Common myeloid progenitor, CD34-positive (primary cell): Measurements from ENCODE around the gene PARP2.

ENCODE experiments used
- CTCF ChIA-PET: fragments of 350-600 bp; sonication (Branson Sonifier 250); formaldehyde crosslinking; loops from one replicate; lab custom pipeline; 2021; ENCODE audit warnings: antibody characterized with exemption; lab: Charles Lee
- POLR2A ChIA-PET: fragments of 350-600 bp; sonication (Branson Sonifier 250); formaldehyde crosslinking; loops from one replicate; lab custom pipeline; 2021; ENCODE audit warnings: antibody characterized with exemption; lab: Charles Lee
- DNase-seq, 3 donors: peaks; one replicate each; pipeline versions ENCODE4 v3.0.0 to v3.0.0-alpha.2; 2013
- H3K27ac ChIP-seq, 2 experiments: 1 replicate in 1 of 2; 2 replicates in 1 of 2; pipeline ENCODE4 v1.7.0; 2013; ENCODE audit warnings: inconsistent platforms in 2 of 2, low read length in 2 of 2, mild to moderate bottlenecking in 2 of 2, low read depth in 1 of 2, moderate library complexity in 1 of 2; ENCODE audit not compliant: severe bottlenecking in 2 of 2, insufficient read depth in 1 of 2, poor library complexity in 1 of 2
- H3K27me3 ChIP-seq, 5 experiments: replicated peaks in 2 of 5; 1 replicate in 3 of 5; 2 replicates in 2 of 5; pipeline versions ENCODE4 v1.6.1 to v1.7.0; 2013; ENCODE audit warnings: low read length in 4 of 5, mild to moderate bottlenecking in 2 of 5, moderate library complexity in 2 of 5, inconsistent platforms in 1 of 5; ENCODE audit not compliant: insufficient read depth in 5 of 5, control insufficient read depth in 4 of 5
- H3K36me3 ChIP-seq, 4 experiments: 1 replicate in 2 of 4; 2 replicates in 2 of 4; pipeline versions ENCODE4 v1.6.1 to v1.7.0; 2013; ENCODE audit warnings: low read length in 3 of 4, control low read depth in 1 of 4, mild to moderate bottlenecking in 1 of 4; ENCODE audit not compliant: control insufficient read depth in 4 of 4, insufficient read depth in 4 of 4
- H3K4me1 ChIP-seq, 4 experiments: 1 replicate in 3 of 4; 2 replicates in 1 of 4; pipeline versions ENCODE4 v1.6.1 to v1.7.1; 2013; ENCODE audit warnings: low read length in 3 of 4, mild to moderate bottlenecking in 3 of 4, control low read depth in 1 of 4, inconsistent platforms in 1 of 4, moderate library complexity in 1 of 4; ENCODE audit not compliant: control insufficient read depth in 4 of 4, insufficient read depth in 4 of 4; ENCODE audit errors: control extremely low read depth in 1 of 4
- H3K4me3 ChIP-seq, 7 experiments: 1 replicate in 4 of 7; 2 replicates in 3 of 7; pipeline versions ENCODE4 v1.5.1 to v1.7.0; 2013; ENCODE audit warnings: mild to moderate bottlenecking in 7 of 7, low read length in 6 of 7, moderate library complexity in 6 of 7, inconsistent platforms in 2 of 7, low read depth in 2 of 7, control low read depth in 1 of 7; ENCODE audit not compliant: insufficient read depth in 4 of 7, control insufficient read depth in 1 of 7; ENCODE audit errors: extremely low read depth in 1 of 7
- H3K9me3 ChIP-seq, 5 experiments: 1 replicate in 4 of 5; 2 replicates in 1 of 5; pipeline versions ENCODE4 v1.6.1 to v1.7.1; 2013; ENCODE audit warnings: low read length in 4 of 5, mild to moderate bottlenecking in 2 of 5, inconsistent platforms in 1 of 5, low read depth in 1 of 5, moderate library complexity in 1 of 5; ENCODE audit not compliant: control insufficient read depth in 4 of 5, insufficient read depth in 2 of 5; ENCODE audit errors: control extremely low read depth in 1 of 5
- WGBS: methylation state at CpG from one replicate; pipeline ENCODE4 v1.1.5; 2013; ENCODE audit not compliant: insufficient coverage; 5-methylcytosine and 5-hydroxymethylcytosine counted together

PARP2 gene

GRCh38 chr14:20341646-20342045, 1.8 kb upstream of the PARP2 start:
- no peak for DNase-seq
- ChIA-PET POLR2A (interaction anchor here (0.6 to 3.0 kb wide), 4 partner anchors 9 to 241 kb away, joined by 3 to 15 read pairs (median 6); partner anchors contain the start of genes CCNB1IP1 and PNP), CTCF (interaction anchor here (0.6 to 8.7 kb wide), 5 partner anchors 8 to 267 kb away, joined by 3 to 69 read pairs (median 11); partner anchors contain the start of gene CCNB1IP1)
- Histone ChIP-seq H3K9me3 (no peaks in the 10 kb centered on the region), H3K36me3 (peaks cover 2 to 7% (median 4%) of the 10 kb centered on the region in 4 experiments), H3K4me1 (peaks cover 0 to 12% (median 3%) of the 10 kb centered on the region in 4 experiments), H3K27me3 (no peaks in the 10 kb centered on the region), H3K4me3 (peak overlapping the region in 5 of 7 experiments; percentile 76 to 99 (median 97)), H3K27ac (peak overlapping the region in 1 of 2 experiments; percentile 71)
- no CpG with 5 or more reads among the region's 2 CpGs for WGBS

DNA sequence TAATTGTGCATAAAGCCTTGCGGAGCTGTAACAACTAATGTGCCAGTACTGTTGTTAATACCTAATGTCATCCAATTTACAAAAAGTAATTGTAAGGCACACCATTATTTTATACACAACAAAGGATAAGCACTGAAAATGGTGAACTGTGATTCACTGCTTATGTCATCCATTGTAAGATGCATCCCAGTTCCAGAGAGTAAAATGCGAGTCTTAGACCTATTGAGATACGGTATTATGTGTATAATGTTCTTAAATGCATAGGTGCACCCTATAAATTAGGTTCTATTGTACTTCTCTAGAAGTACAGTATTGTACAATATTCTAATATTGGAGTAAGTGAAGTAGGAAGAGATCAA, 406 bp downstream of the PARP2 start:
- Histone ChIP-seq H3K4me3 (peak overlapping the region; percentile 41 to 99 (median 97)), H3K27ac (peak overlapping the region; percentile 71 to 89), H3K9me3 (no peaks in the 10 kb centered on the region), H3K36me3 (peaks cover 7 to 20% (median 12%) of the 10 kb centered on the region in 4 experiments), H3K4me1 (peaks cover 0 to 12% (median 3%) of the 10 kb centered on the region in 4 experiments), H3K27me3 (no peaks in the 10 kb centered on the region)
- CTCF ChIA-PET: interaction anchor here (1.0 to 8.7 kb wide), 5 partner anchors 12 to 71 kb away, joined by 3 to 69 read pairs (median 7); no protein-coding TSS in a partner anchor
- POLR2A ChIA-PET: interaction anchor here (0.6 to 3.0 kb wide), 11 partner anchors 9 to 337 kb away, joined by 3 to 21 read pairs (median 4); partner anchors contain the start of genes APEX1, CCNB1IP1, OSGEP and PNP
- no peak for DNase-seq
- WGBS: no CpG with 5 or more reads among the region's 3 CpGs

DNA sequence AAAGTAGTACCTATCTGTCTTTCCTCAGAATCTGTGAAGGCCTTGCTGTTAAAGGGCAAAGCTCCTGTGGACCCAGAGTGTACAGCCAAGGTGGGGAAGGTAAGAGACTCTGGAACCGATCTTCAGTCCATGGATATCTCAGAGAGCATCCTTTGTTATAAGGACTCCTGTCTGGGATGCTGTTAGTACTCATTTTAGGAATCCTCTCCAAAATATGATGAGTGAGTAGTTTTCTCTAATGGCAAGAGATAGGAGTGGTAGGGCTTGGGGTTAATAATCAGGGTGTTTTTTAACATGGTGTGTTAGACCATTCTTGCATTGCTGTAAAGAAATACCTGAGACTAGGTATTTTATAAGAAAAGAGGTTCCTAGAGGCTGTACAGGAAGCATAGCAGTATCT, 1.9 kb downstream of the PARP2 start:
- H3K27me3 ChIP-seq: no peaks in the 10 kb centered on the region
- H3K4me1 ChIP-seq: peaks cover 0 to 12% (median 3%) of the 10 kb centered on the region in 4 experiments
- H3K4me3 ChIP-seq: no peak overlapping the region
- ChIA-PET POLR2A (no interaction called here), CTCF (interaction anchor here (8.7 kb wide), 1 partner anchor 19 kb away, joined by 69 read pairs; no protein-coding TSS in a partner anchor)
- H3K27ac ChIP-seq: no peak overlapping the region
- 88% methylated on average over 1 of the region's 1 CpG for WGBS
- peaks cover 10 to 34% (median 17%) of the 10 kb centered on the region in 4 experiments for H3K36me3 ChIP-seq
- no peaks in the 10 kb centered on the region for H3K9me3 ChIP-seq
- DNase-seq: no peak

DNA sequence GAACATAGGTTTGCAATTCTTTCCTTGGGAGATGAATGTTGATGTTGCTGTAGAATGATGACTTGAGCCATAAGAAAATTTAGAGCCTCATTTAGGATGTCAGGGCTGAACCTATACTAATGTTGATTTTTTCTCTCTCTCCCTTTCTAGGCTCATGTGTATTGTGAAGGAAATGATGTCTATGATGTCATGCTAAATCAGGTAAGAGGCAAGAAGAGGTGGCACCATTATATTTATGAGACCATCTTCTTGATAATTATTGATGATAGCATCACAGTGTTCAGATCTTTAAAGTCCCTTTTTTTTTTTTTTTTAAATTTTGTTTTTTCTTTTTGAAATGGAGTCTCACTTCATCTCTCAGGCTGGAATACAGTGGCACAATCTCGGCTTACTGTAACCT, 3.3 kb downstream of the PARP2 start:
- DNase-seq: no peak
- POLR2A ChIA-PET: no interaction called here
- Histone ChIP-seq H3K4me3 (no peak overlapping the region), H3K27ac (no peak overlapping the region), H3K36me3 (peaks cover 18 to 39% (median 27%) of the 10 kb centered on the region in 4 experiments), H3K9me3 (no peaks in the 10 kb centered on the region), H3K27me3 (no peaks in the 10 kb centered on the region), H3K4me1 (peaks cover 0 to 11% (median 3%) of the 10 kb centered on the region in 4 experiments)
- no CpG with 5 or more reads among the region's 1 CpG for WGBS
- CTCF ChIA-PET: no interaction called here

DNA sequence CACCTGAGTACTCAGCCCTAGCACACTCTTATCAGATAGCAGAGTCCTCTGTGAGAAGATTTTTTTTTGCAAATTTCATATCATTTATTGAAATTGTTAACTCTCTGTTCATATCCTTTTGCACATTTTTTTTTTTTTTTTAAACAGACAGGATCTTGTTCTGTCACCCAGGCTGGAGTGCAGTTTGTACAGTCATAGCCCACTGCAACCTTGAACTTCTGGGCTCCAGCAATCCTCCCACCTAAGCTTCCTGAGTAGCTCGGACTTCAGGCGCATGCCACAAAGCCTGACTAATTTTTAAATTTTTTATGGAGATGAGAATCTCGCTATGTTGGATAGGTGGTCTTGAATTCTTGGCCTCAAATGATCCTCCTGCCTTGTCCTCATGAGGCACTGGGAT, 4.3 kb downstream of the PARP2 start:
- Histone ChIP-seq H3K36me3 (peaks cover 20 to 48% (median 36%) of the 10 kb centered on the region in 4 experiments), H3K27ac (no peak overlapping the region), H3K4me3 (no peak overlapping the region), H3K27me3 (no peaks in the 10 kb centered on the region), H3K4me1 (peaks cover 0 to 7% (median 3%) of the 10 kb centered on the region in 4 experiments), H3K9me3 (no peaks in the 10 kb centered on the region)
- no CpG with 5 or more reads among the region's 3 CpGs for WGBS
- DNase-seq: no peak
- ChIA-PET CTCF (no interaction called here), POLR2A (no interaction called here)

DNA sequence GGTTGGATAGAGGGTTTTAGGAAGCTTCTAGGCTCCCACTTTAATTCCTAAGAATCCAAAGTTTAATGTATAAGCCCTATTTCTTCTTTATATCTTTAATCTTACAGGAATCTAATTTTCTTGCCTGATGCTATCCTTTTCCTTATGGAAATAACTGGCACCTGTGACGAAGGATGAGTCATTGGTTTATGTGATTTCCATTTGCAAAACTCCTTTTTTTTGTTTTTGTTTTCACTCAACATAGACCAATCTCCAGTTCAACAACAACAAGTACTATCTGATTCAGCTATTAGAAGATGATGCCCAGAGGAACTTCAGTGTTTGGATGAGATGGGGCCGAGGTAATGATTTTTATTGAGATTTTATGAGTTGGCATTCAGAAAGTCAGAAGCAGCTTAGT, 6.8 kb downstream of the PARP2 start:
- ChIA-PET CTCF (interaction anchor here (1.1 to 1.5 kb wide), 3 partner anchors 23 to 258 kb away, joined by 3 to 8 read pairs (median 3); no protein-coding TSS in a partner anchor), POLR2A (no interaction called here)
- H3K27ac ChIP-seq: no peak overlapping the region
- no peaks in the 10 kb centered on the region for H3K9me3 ChIP-seq
- H3K36me3 ChIP-seq: peaks cover 22 to 67% (median 51%) of the 10 kb centered on the region in 4 experiments
- no peaks in the 10 kb centered on the region for H3K4me1 ChIP-seq
- WGBS: 83% methylated on average over 1 of the region's 2 CpGs
- no peak overlapping the region for H3K4me3 ChIP-seq
- H3K27me3 ChIP-seq: no peaks in the 10 kb centered on the region
- DNase-seq: no peak

DNA sequence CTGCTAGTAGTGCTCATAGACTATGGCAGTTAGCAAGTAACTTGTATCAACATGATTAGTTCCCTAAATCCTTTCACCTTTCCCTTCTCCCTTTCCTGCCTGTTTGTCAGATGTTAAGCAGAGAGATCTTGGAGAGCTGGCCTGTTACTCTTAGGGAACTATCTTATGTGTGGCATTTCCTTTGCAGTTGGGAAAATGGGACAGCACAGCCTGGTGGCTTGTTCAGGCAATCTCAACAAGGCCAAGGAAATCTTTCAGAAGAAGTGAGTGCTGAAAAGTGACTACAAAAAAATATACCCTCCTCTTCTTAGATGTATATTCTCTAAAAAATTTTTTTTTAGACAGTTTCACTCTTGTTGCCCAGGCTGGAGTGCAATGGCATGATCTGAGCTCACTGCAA, 7.4 kb downstream of the PARP2 start:
- no peaks in the 10 kb centered on the region for H3K27me3 ChIP-seq
- POLR2A ChIA-PET: no interaction called here
- no peaks in the 10 kb centered on the region for H3K9me3 ChIP-seq
- peaks cover 22 to 68% (median 52%) of the 10 kb centered on the region in 4 experiments for H3K36me3 ChIP-seq
- CTCF ChIA-PET: interaction anchor here (1.0 to 2.0 kb wide), 3 partner anchors 17 to 24 kb away, joined by 3 to 10 read pairs (median 8); partner anchors contain the start of gene CCNB1IP1
- no peak overlapping the region for H3K27ac ChIP-seq
- no peak overlapping the region for H3K4me3 ChIP-seq
- DNase-seq: no peak
- no peaks in the 10 kb centered on the region for H3K4me1 ChIP-seq
